HG02970 (cell line): ENCODE data around the gene ZMIZ1.

ENCODE experiments used
- ATAC-seq: cut with Tn5 transposase; IDR thresholded peaks from one replicate; pipeline ENCODE4 v1.9.1; 2021; ENCODE audit warnings: mild to moderate bottlenecking, moderate library complexity, moderate number of reproducible peaks; ENCODE audit not compliant: unreplicated experiment, low FRiP score

ZMIZ1 gene

GRCh38 chr10:79356104-79356503 lies 287.3 kb downstream of the ZMIZ1 start:
- ATAC-seq, result no peak

- no peak for ATAC-seq
These were observed 288.4 kb downstream of the ZMIZ1 start for GRCh38 chr10:79357180-79357579.

GRCh38 chr10:79358811-79359210 lies 290.0 kb downstream of the ZMIZ1 start:
- no peak for ATAC-seq

- ATAC-seq, result no peak
These were observed 291.2 kb downstream of the ZMIZ1 start for GRCh38 chr10:79359816-79360498.

- no peak for ATAC-seq
These were observed 292.0 kb downstream of the ZMIZ1 start for GRCh38 chr10:79360499-79361342.

GRCh38 chr10:79361726-79362397 lies 293.1 kb downstream of the ZMIZ1 start:
- no peak for ATAC-seq
